SK-N-SH (cell line): ENCODE results near the gene GUCA2B. TPM values are rescaled to one million over a fixed set of nuclear protein-coding genes. Genes with fewer than 3 reads are reported as not detected.

Experiments
- CTCF ChIA-PET: fragments of 300-600, 350-600 bp; formaldehyde crosslinking; extraction: SDS; loops from one replicate; lab custom pipeline; 2021; lab: Yijun Ruan, JAX
- POLR2A ChIA-PET: fragments of 350-600 bp; sonication (Branson Sonifier 250); formaldehyde crosslinking; extraction: SDS; loops from one replicate; lab custom pipeline; 2020; ENCODE audit warnings: antibody characterized with exemption, inconsistent platforms; lab: Yijun Ruan, JAX
- DNase-seq: peaks from one replicate; pipeline ENCODE4 v3.0.0; 2012
- H2AFZ ChIP-seq: fragments of 200-600 bp; sonication (generic); 2 replicates; pipeline ENCODE4 v1.8.1; 2016; ENCODE audit warnings: antibody characterized with exemption, mild to moderate bottlenecking, low read depth
- H3F3A ChIP-seq: fragments of 200-600 bp; sonication (generic); replicated peaks from 2 replicates; pipeline ENCODE3; 2016; ENCODE audit warnings: antibody characterized with exemption, mild to moderate bottlenecking; ENCODE audit not compliant: insufficient read depth
- H3K27ac ChIP-seq, 2 experiments: fragments of 200-500 bp in 1 of 2; fragments of 200-600 bp in 1 of 2; sonication (Bioruptor generic) in 1 of 2; sonication (generic), shearing (Covaris generic) in 1 of 2; 2 replicates each; pipeline versions ENCODE4 v1.5.1 to v1.6.1; 2014 to 2016; ENCODE audit warnings: low read depth in 2 of 2, inconsistent platforms in 1 of 2, low read length in 1 of 2, mild to moderate bottlenecking in 1 of 2, mixed read lengths in 1 of 2
- H3K27me3 ChIP-seq: fragments of 200-600 bp; sonication (generic), shearing (Covaris generic); 2 replicates; pipeline ENCODE4 v1.6.1; 2016; ENCODE audit warnings: mixed run types; ENCODE audit not compliant: insufficient read depth
- H3K36me3 ChIP-seq, 2 experiments: fragments of 200-500 bp in 1 of 2; fragments of 200-600 bp in 1 of 2; sonication (Bioruptor generic) in 1 of 2; sonication (generic) in 1 of 2; replicated peaks in 1 of 2; 2 replicates each; pipeline versions ENCODE3 to v1.5.1; 2014 to 2016; ENCODE audit warnings: low read length in 1 of 2, mild to moderate bottlenecking in 1 of 2; ENCODE audit not compliant: insufficient read depth in 2 of 2, control insufficient read depth in 1 of 2
- H3K4me1 ChIP-seq, 2 experiments: fragments of 200-500 bp in 1 of 2; fragments of 200-600 bp in 1 of 2; sonication (Bioruptor generic) in 1 of 2; sonication (generic), shearing (Covaris generic) in 1 of 2; 2 replicates each; pipeline versions ENCODE4 v1.5.1 to v1.6.1; 2014 to 2016; ENCODE audit warnings: low read depth in 1 of 2, low read length in 1 of 2, mixed run types in 1 of 2; ENCODE audit not compliant: insufficient read depth in 2 of 2, control insufficient read depth in 1 of 2
- H3K4me2 ChIP-seq: fragments of 200-600 bp; sonication (generic), shearing (Covaris generic); 2 replicates; pipeline ENCODE4 v1.6.1; 2017; ENCODE audit warnings: mixed run types
- H3K4me3 ChIP-seq, 2 experiments: fragments of 200-500 bp in 1 of 2; fragments of 200-600 bp in 1 of 2; sonication (Bioruptor generic) in 1 of 2; sonication (generic), shearing (Covaris generic) in 1 of 2; 2 replicates each; pipeline versions ENCODE4 v1.5.1 to v1.8.1; 2014 to 2016; ENCODE audit warnings: low read depth in 2 of 2, inconsistent platforms in 1 of 2, low read length in 1 of 2, mild to moderate bottlenecking in 1 of 2, mixed read lengths in 1 of 2, moderate library complexity in 1 of 2
- H3K79me2 ChIP-seq: fragments of 200-600 bp; sonication (generic); 2 replicates; pipeline ENCODE4 v1.8.1; 2017; ENCODE audit warnings: mild to moderate bottlenecking; ENCODE audit not compliant: insufficient read depth
- H3K9ac ChIP-seq: fragments of 200-600 bp; sonication (generic); 2 replicates; pipeline ENCODE4 v1.6.1; 2017; ENCODE audit warnings: mixed run types
- H3K9me2 ChIP-seq: fragments of 200-600 bp; sonication (generic); 2 replicates; pipeline ENCODE4 v1.6.1; 2017; ENCODE audit warnings: mixed run types
- H3K9me3 ChIP-seq: fragments of 200-600 bp; sonication (generic); 2 replicates; pipeline ENCODE4 v1.6.1; 2017; ENCODE audit warnings: mixed run types, mild to moderate bottlenecking, moderate library complexity
- H4K20me1 ChIP-seq: fragments of 200-600 bp; sonication (generic); 2 replicates; pipeline ENCODE4 v1.6.1; 2017; ENCODE audit warnings: mild to moderate bottlenecking, mixed run types; ENCODE audit not compliant: insufficient read depth
- EP300 ChIP-seq, 2 experiments: IDR thresholded peaks; 2 replicates each; pipeline versions ENCODE4 v1.4.0 to v1.6.1; 2012; ENCODE audit warnings: borderline replicate concordance in 1 of 2, low read depth in 1 of 2, low read length in 1 of 2
- FOSL2 ChIP-seq: IDR thresholded peaks from 2 replicates; pipeline ENCODE4 v1.4.0; 2012; ENCODE audit warnings: low read depth, mild to moderate bottlenecking, moderate library complexity, borderline replicate concordance
- GABPA ChIP-seq: IDR thresholded peaks from 2 replicates; pipeline ENCODE4 v1.4.0; 2012; ENCODE audit warnings: low read depth, mild to moderate bottlenecking
- JUND ChIP-seq: IDR thresholded peaks from 2 replicates; pipeline ENCODE4 v1.4.0; 2012
- NFIC ChIP-seq: IDR thresholded peaks from 2 replicates; pipeline ENCODE4 v1.4.0; 2012; ENCODE audit warnings: borderline replicate concordance
- RAD21 ChIP-seq: IDR thresholded peaks from 2 replicates; pipeline ENCODE4 v1.6.1; 2012; ENCODE audit warnings: mild to moderate bottlenecking, low read length
- RFX5 ChIP-seq: IDR thresholded peaks from 2 replicates; pipeline ENCODE4 v1.6.1; 2012; ENCODE audit warnings: mild to moderate bottlenecking, improper control_type of control experiment, low read length
- TCF12 ChIP-seq: IDR thresholded peaks from 2 replicates; pipeline ENCODE4 v1.4.0; 2012
- YY1 ChIP-seq: IDR thresholded peaks from 2 replicates; pipeline ENCODE4 v1.4.0; 2012; ENCODE audit warnings: low read depth, mild to moderate bottlenecking
- WGBS: methylation state at CpG from one replicate; pipeline ENCODE4 v1.1.6; 2017; ENCODE audit warnings: low lambda C conversion rate; 5-methylcytosine and 5-hydroxymethylcytosine counted together
- polyA plus RNA-seq, 3 experiments: library from polyadenylated mRNA; depleted of rRNA; stranded (reverse); fragments of >200 nt; gene quantifications; 2 replicates each; pipeline ENCODE4 v1.2.3, GENCODE V29; 2012
- TF ChIP-seq, protein P1 (sequence below): IDR thresholded peaks from 2 replicates; pipeline ENCODE4 v1.4.0; 2012; ENCODE audit warnings: low read depth
- TF ChIP-seq, protein P2 (sequence below): IDR thresholded peaks from 2 replicates; pipeline ENCODE4 v1.4.0; 2012; ENCODE audit warnings: low read depth, borderline replicate concordance
- TF ChIP-seq, protein P3 (sequence below): fragments of 200-600 bp; sonication (generic); IDR thresholded peaks from 2 replicates; pipeline ENCODE4 v1.6.1; 2017; ENCODE audit warnings: antibody characterized with exemption, mild to moderate bottlenecking, moderate library complexity
- TF ChIP-seq, protein P4 (sequence below): IDR thresholded peaks from 2 replicates; pipeline ENCODE4; 2012
- TF ChIP-seq, protein P5 (sequence below): IDR thresholded peaks from 2 replicates; pipeline ENCODE4 v1.4.0; 2012; ENCODE audit warnings: low read depth, borderline replicate concordance

GUCA2B gene
- polyA plus RNA-seq, 1 of the 3 experiments (the other 2 are of a cell fraction): not detected

DNA sequence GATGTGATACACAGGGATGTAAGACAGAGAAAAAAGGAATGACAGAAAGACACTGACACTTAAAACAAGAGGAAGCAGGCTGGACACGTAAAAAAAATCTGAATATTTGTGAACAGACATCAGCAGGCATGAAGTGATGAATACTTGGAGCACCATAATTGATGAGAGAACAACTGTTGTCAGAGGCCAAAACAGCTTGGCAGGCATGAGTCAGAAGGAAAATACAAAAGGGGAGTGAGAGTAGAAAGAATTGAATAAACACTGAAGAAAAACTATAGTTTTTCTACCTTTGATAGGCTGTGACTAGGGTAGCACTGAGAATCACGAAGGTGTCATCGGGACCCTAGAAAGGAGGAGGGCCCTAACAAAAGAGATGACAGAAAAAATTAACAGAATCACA is 32.9 kb downstream of the GUCA2B start:
- Histone ChIP-seq H3K4me2 (peak overlapping the region; percentile 11; the same call in 1 of the 2 replicates), H3K9me2 (no peaks in the 10 kb centered on the region), H3K9me3 (no peaks in the 10 kb centered on the region), H2AFZ (no peak overlapping the region), H3K27me3 (no peaks in the 10 kb centered on the region), H4K20me1 (peaks cover 7% of the 10 kb centered on the region; the same call in 1 of the 2 replicates), H3K9ac (no peak overlapping the region), H3K36me3 (peaks cover 53 to 61% of the 10 kb centered on the region in 2 experiments), H3K4me3 (no peak overlapping the region), H3F3A (peaks cover 13% of the 10 kb centered on the region), H3K4me1 (peaks cover 5 to 7% of the 10 kb centered on the region in 2 experiments; a peak in 3 of 4 replicates), H3K27ac (peak overlapping the region in 1 of 2 experiments; percentile 70; a peak in 2 of 4 replicates), H3K79me2 (no peaks in the 10 kb centered on the region; the same call in 1 of the 2 replicates)
- WGBS: 69% methylated on average over 3 of the region's 3 CpGs
- DNase-seq: no peak
- CTCF ChIA-PET: interaction anchor here (3.4 kb wide), 1 partner anchor 13 kb away, joined by 27 read pairs; no protein-coding TSS in a partner anchor
- TF ChIP-seq, protein P1, sequence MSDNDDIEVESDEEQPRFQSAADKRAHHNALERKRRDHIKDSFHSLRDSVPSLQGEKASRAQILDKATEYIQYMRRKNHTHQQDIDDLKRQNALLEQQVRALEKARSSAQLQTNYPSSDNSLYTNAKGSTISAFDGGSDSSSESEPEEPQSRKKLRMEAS: no peak
- TF ChIP-seq, protein P2, sequence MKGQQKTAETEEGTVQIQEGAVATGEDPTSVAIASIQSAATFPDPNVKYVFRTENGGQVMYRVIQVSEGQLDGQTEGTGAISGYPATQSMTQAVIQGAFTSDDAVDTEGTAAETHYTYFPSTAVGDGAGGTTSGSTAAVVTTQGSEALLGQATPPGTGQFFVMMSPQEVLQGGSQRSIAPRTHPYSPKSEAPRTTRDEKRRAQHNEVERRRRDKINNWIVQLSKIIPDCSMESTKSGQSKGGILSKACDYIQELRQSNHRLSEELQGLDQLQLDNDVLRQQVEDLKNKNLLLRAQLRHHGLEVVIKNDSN: no peak
- TF ChIP-seq RAD21: no peak
- peak; percentile 58; the same call in 1 of the 2 replicates for TF ChIP-seq JUND
- TF ChIP-seq YY1: no peak
- TF ChIP-seq TCF12: 0 out of 2 replicates have a peak, but pooled peaks have one; percentile 41
- TF ChIP-seq, protein P3, sequence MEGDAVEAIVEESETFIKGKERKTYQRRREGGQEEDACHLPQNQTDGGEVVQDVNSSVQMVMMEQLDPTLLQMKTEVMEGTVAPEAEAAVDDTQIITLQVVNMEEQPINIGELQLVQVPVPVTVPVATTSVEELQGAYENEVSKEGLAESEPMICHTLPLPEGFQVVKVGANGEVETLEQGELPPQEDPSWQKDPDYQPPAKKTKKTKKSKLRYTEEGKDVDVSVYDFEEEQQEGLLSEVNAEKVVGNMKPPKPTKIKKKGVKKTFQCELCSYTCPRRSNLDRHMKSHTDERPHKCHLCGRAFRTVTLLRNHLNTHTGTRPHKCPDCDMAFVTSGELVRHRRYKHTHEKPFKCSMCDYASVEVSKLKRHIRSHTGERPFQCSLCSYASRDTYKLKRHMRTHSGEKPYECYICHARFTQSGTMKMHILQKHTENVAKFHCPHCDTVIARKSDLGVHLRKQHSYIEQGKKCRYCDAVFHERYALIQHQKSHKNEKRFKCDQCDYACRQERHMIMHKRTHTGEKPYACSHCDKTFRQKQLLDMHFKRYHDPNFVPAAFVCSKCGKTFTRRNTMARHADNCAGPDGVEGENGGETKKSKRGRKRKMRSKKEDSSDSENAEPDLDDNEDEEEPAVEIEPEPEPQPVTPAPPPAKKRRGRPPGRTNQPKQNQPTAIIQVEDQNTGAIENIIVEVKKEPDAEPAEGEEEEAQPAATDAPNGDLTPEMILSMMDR: no peak
- TF ChIP-seq FOSL2: peak; percentile 43; the same call in 1 of the 2 replicates
- TF ChIP-seq EP300 (IDR thresholded peaks at IDR 0.05; ENCODE audit: borderline replicate concordance in 1 of 2, low read depth in 1 of 2, low read length in 1 of 2): peak in 1 of 2 experiments; percentile 29; a peak in 1 of 4 replicates
- TF ChIP-seq GABPA: no peak
- TF ChIP-seq NFIC: 0 out of 2 replicates have a peak, but pooled peaks have one; percentile 14
- TF ChIP-seq, protein P4, sequence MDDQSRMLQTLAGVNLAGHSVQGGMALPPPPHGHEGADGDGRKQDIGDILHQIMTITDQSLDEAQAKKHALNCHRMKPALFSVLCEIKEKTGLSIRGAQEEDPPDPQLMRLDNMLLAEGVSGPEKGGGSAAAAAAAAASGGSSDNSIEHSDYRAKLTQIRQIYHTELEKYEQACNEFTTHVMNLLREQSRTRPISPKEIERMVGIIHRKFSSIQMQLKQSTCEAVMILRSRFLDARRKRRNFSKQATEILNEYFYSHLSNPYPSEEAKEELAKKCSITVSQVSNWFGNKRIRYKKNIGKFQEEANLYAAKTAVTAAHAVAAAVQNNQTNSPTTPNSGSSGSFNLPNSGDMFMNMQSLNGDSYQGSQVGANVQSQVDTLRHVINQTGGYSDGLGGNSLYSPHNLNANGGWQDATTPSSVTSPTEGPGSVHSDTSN: peak; percentile 89
- TF ChIP-seq, protein P5, sequence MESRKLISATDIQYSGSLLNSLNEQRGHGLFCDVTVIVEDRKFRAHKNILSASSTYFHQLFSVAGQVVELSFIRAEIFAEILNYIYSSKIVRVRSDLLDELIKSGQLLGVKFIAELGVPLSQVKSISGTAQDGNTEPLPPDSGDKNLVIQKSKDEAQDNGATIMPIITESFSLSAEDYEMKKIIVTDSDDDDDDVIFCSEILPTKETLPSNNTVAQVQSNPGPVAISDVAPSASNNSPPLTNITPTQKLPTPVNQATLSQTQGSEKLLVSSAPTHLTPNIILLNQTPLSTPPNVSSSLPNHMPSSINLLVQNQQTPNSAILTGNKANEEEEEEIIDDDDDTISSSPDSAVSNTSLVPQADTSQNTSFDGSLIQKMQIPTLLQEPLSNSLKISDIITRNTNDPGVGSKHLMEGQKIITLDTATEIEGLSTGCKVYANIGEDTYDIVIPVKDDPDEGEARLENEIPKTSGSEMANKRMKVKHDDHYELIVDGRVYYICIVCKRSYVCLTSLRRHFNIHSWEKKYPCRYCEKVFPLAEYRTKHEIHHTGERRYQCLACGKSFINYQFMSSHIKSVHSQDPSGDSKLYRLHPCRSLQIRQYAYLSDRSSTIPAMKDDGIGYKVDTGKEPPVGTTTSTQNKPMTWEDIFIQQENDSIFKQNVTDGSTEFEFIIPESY: 0 out of 2 replicates have a peak, but pooled peaks have one; percentile 21
- TF ChIP-seq RFX5: no peak
- POLR2A ChIA-PET: no interaction called here
